Stimulated activated CD8-positive, alpha-beta memory T cell treated with anti-CD3 and anti-CD28 coated beads, Interleukin-7, amount 100 ng/mL, for 1 hour (primary cell): ENCODE results near the gene BSCL2.
A peak's percentile ranks its signal among the peaks of the same experiment; 100 is the strongest.
"Not testable (repeated sequence)": the region's sequence is repeated elsewhere in the genome, so short reads cannot be mapped to it uniquely, and the experiment has no call there.

Source experiments
- DNase-seq, 2 donors: peaks; one replicate each; pipeline ENCODE4 v3.0.0-alpha.2; 2020; ENCODE audit warnings: low read depth in 2 of 2

Gene BSCL2

GRCh38 chr11:62719302-62719978 is 12.2 kb upstream of the BSCL2 start:
- DNase-seq: no peak

- DNase-seq: no peak
These were observed 9.6 kb upstream of the BSCL2 start for GRCh38 chr11:62716816-62717215.

- no peak for DNase-seq
These were observed 9.0 kb upstream of the BSCL2 start for GRCh38 chr11:62716206-62716605.

- no peak for DNase-seq
These were observed 8.2 kb upstream of the BSCL2 start for GRCh38 chr11:62715150-62716130.

- DNase-seq: no peak
These were observed 6.1 kb upstream of the BSCL2 start for GRCh38 chr11:62713343-62713742.

GRCh38 chr11:62712861-62713260 is 5.6 kb upstream of the BSCL2 start:
- DNase-seq: no peak

- no peak for DNase-seq
These were observed 5.1 kb upstream of the BSCL2 start for GRCh38 chr11:62712276-62712812.

GRCh38 chr11:62710001-62710345 is 2.7 kb upstream of the BSCL2 start:
- no peak for DNase-seq

GRCh38 chr11:62709247-62710000 is 2.2 kb upstream of the BSCL2 start:
- peak; percentile 90 to 92 for DNase-seq

- no peak for DNase-seq
These were observed 1.6 kb upstream of the BSCL2 start for GRCh38 chr11:62708793-62709192.

- DNase-seq: no peak
These were observed 1.2 kb upstream of the BSCL2 start for GRCh38 chr11:62708392-62708791.

GRCh38 chr11:62706850-62707247 is 375 bp downstream of the BSCL2 start:
- DNase-seq: no peak

- peak; percentile 90 to 94 for DNase-seq
These were observed 1.1 kb downstream of the BSCL2 start for GRCh38 chr11:62705880-62706849.

- no peak for DNase-seq
These were observed 1.8 kb downstream of the BSCL2 start for GRCh38 chr11:62705413-62705812.

- DNase-seq: not testable (repeated sequence)
These were observed 3.3 kb downstream of the BSCL2 start for GRCh38 chr11:62703921-62704320.

GRCh38 chr11:62702246-62702645 is 5.0 kb downstream of the BSCL2 start:
- DNase-seq: no peak

- peak in 1 of 2 donors; percentile 73 for DNase-seq
These were observed 12.6 kb downstream of the BSCL2 start for GRCh38 chr11:62694455-62695167.

- not testable (repeated sequence) for DNase-seq
These were observed 13.6 kb downstream of the BSCL2 start for GRCh38 chr11:62693624-62694023.

- DNase-seq: no peak
These were observed 17.6 kb downstream of the BSCL2 start, which contains the start of gene LRRN4CL for GRCh38 chr11:62689421-62690183. TSS of gene LRRN4CL (minus strand) at chr11:62689530. CDS start at chr11:62688508, 1,022 bp downstream.
